HCT116 (cell line): ENCODE measurements around the gene STAT6. TPM values are rescaled to one million over a fixed set of nuclear protein-coding genes. Genes with fewer than 3 reads are reported as not detected.

Experiments
- ATAC-seq: fragments of 200-7000 bp; cut with Tn5 transposase; 2 replicates; pipeline ENCODE4 v1.9.1; 2020; ENCODE audit warnings: mild to moderate bottlenecking, moderate library complexity
- BruUV-seq: library from RNA; stranded (reverse); fragments of 400-500 nt; replicated peaks from 2 replicates; lab custom pipeline; 2021; lab: Mats Ljungman, UMichigan
- CTCF ChIA-PET: fragments of 300-600 bp; sonication (Branson Sonifier 250); formaldehyde crosslinking; loops from one replicate; lab custom pipeline; 2021; ENCODE audit warnings: antibody characterized with exemption; lab: Charles Lee
- POLR2A ChIA-PET: fragments of 300-600, 350-600 bp; sonication (Branson Sonifier 250); formaldehyde crosslinking; loops from one replicate; lab custom pipeline; 2021; ENCODE audit warnings: antibody characterized with exemption; lab: Charles Lee
- RAD21 ChIA-PET, 2 experiments: fragments of 300-600 bp; sonication (Branson Sonifier 250); formaldehyde crosslinking; loops; one replicate each; lab custom pipeline; 2023; ENCODE audit warnings: low total read pairs in 2 of 2; ENCODE audit not compliant: uncharacterized antibody in 2 of 2, unreplicated experiment in 2 of 2, low non-redundant PET in 1 of 2; lab: Charles Lee
- DNase-seq: peaks from one replicate; pipeline ENCODE4 v3.0.0-alpha.2; 2010; ENCODE audit warnings: low read depth, low spot score
- H2AFZ ChIP-seq: fragments of 200-600 bp; shearing (Covaris generic), sonication (generic); 2 replicates; pipeline ENCODE4 v1.6.1; 2017; ENCODE audit warnings: low read depth, mixed run types, mixed read lengths, antibody characterized with exemption, low read length; ENCODE audit not compliant: poor library complexity, severe bottlenecking
- H3K27ac ChIP-seq: 2 replicates; pipeline ENCODE4 v1.5.1; 2012; ENCODE audit warnings: low read depth, low read length
- H3K27me3 ChIP-seq: fragments of 200-600 bp; sonication (generic); 2 replicates; pipeline ENCODE4 v1.6.1; 2016; ENCODE audit warnings: mixed run types, low read length, mixed read lengths; ENCODE audit not compliant: insufficient read depth
- H3K36me3 ChIP-seq, 2 experiments: fragments of 200-500 bp in 1 of 2; fragments of 200-600 bp in 1 of 2; sonication (Bioruptor generic) in 1 of 2; sonication (generic) in 1 of 2; 2 replicates each; pipeline versions ENCODE4 v1.5.1 to v1.6.1; 2014 to 2016; ENCODE audit warnings: low read length in 2 of 2, inconsistent platforms in 1 of 2, mixed read lengths in 1 of 2, mixed run types in 1 of 2; ENCODE audit not compliant: insufficient read depth in 2 of 2, control insufficient read depth in 1 of 2
- H3K4me1 ChIP-seq, 2 experiments: fragments of 200-600 bp in 1 of 2; sonication (generic) in 1 of 2; 2 replicates each; pipeline versions ENCODE4 v1.5.1 to v1.6.1; 2012 to 2017; ENCODE audit warnings: low read length in 2 of 2, inconsistent platforms in 1 of 2, mild to moderate bottlenecking in 1 of 2, mixed read lengths in 1 of 2, mixed run types in 1 of 2, moderate library complexity in 1 of 2; ENCODE audit not compliant: insufficient read depth in 2 of 2, control insufficient read depth in 1 of 2
- H3K4me2 ChIP-seq: fragments of 200-600 bp; sonication (generic); 2 replicates; pipeline ENCODE4 v1.6.1; 2017; ENCODE audit warnings: mixed run types, low read length, mixed read lengths
- H3K4me3 ChIP-seq, 2 experiments: fragments of 200-600 bp in 1 of 2; sonication (generic) in 1 of 2; replicated peaks in 1 of 2; 2 replicates each; pipeline ENCODE4 v1.5.1; 2011 to 2016; ENCODE audit warnings: low read length in 2 of 2, control low read depth in 1 of 2, low read depth in 1 of 2, mild to moderate bottlenecking in 1 of 2, mixed read lengths in 1 of 2, mixed run types in 1 of 2
- H3K79me2 ChIP-seq: fragments of 200-600 bp; sonication (generic); 2 replicates; pipeline ENCODE4 v1.6.1; 2017; ENCODE audit warnings: mild to moderate bottlenecking, mixed run types, low read length, moderate library complexity, mixed read lengths; ENCODE audit not compliant: insufficient read depth
- H3K9ac ChIP-seq: fragments of 200-600 bp; sonication (generic); 2 replicates; pipeline ENCODE4 v1.6.1; 2016; ENCODE audit warnings: low read length, mixed read lengths
- H3K9me2 ChIP-seq: fragments of 200-600 bp; sonication (generic), shearing (Covaris generic); 2 replicates; pipeline ENCODE4 v1.6.1; 2017; ENCODE audit warnings: mixed run types, mild to moderate bottlenecking, moderate library complexity; ENCODE audit not compliant: insufficient read depth
- H3K9me3 ChIP-seq, 2 experiments: fragments of 200-500 bp in 1 of 2; fragments of 200-600 bp in 1 of 2; sonication (Bioruptor generic) in 1 of 2; sonication (generic) in 1 of 2; 2 replicates each; pipeline ENCODE4 v1.6.1; 2014 to 2017; ENCODE audit warnings: low read length in 2 of 2, mixed read lengths in 2 of 2, inconsistent platforms in 1 of 2, low read depth in 1 of 2, mild to moderate bottlenecking in 1 of 2, mixed run types in 1 of 2, moderate library complexity in 1 of 2; ENCODE audit not compliant: control insufficient read depth in 1 of 2, insufficient read depth in 1 of 2
- H4K20me1 ChIP-seq: fragments of 200-600 bp; sonication (generic), shearing (Covaris generic); 2 replicates; pipeline ENCODE4 v1.6.1; 2017; ENCODE audit warnings: mixed run types, mild to moderate bottlenecking, moderate library complexity; ENCODE audit not compliant: insufficient read depth
- CBX3 ChIP-seq: IDR thresholded peaks from 2 replicates; pipeline ENCODE4 v1.6.1; 2012; ENCODE audit warnings: low read depth
- CEBPB ChIP-seq: IDR thresholded peaks from 2 replicates; pipeline ENCODE4 v1.6.1; 2012; ENCODE audit warnings: low read depth
- EGR1 ChIP-seq: IDR thresholded peaks from 2 replicates; pipeline ENCODE4 v1.6.1; 2012; ENCODE audit warnings: low read depth
- ELF1 ChIP-seq: IDR thresholded peaks from 2 replicates; pipeline ENCODE4 v1.6.1; 2012; ENCODE audit warnings: low read depth, borderline replicate concordance
- POLR2A ChIP-seq: IDR thresholded peaks from 2 replicates; pipeline ENCODE4 v1.7.0; 2011; ENCODE audit warnings: borderline replicate concordance; ENCODE audit not compliant: insufficient read depth, insufficient read length; ENCODE audit errors: extremely low read depth
- POLR2AphosphoS5 ChIP-seq: IDR thresholded peaks from 2 replicates; pipeline ENCODE4 v1.6.1; 2011; ENCODE audit warnings: mild to moderate bottlenecking, low read depth, low read length, moderate library complexity
- RAD21 ChIP-seq: IDR thresholded peaks from 2 replicates; pipeline ENCODE4 v1.6.1; 2012; ENCODE audit warnings: low read depth, mild to moderate bottlenecking
- REST ChIP-seq: IDR thresholded peaks from 2 replicates; pipeline ENCODE4 v1.6.1; 2012; ENCODE audit warnings: low read depth
- SIN3A ChIP-seq: IDR thresholded peaks from 2 replicates; pipeline ENCODE4 v1.6.1; 2012; ENCODE audit warnings: low read depth
- SP1 ChIP-seq: IDR thresholded peaks from 2 replicates; pipeline ENCODE4 v1.6.1; 2012; ENCODE audit warnings: low read depth
- YY1 ChIP-seq: IDR thresholded peaks from 2 replicates; pipeline ENCODE4 v1.6.1; 2011; ENCODE audit warnings: low read length, low read depth, moderate library complexity, mild to moderate bottlenecking; ENCODE audit not compliant: insufficient replicate concordance; ENCODE audit errors: extremely low read depth
- ZBTB33 ChIP-seq: IDR thresholded peaks from 2 replicates; pipeline ENCODE4 v1.6.1; 2011; ENCODE audit warnings: mild to moderate bottlenecking, low read length, moderate library complexity; ENCODE audit not compliant: insufficient replicate concordance; ENCODE audit errors: extremely low read depth
- ZNF274 ChIP-seq: fragments of 200-500 bp; sonication (Bioruptor generic); IDR thresholded peaks from 2 replicates; pipeline ENCODE4 v1.6.1; 2014; ENCODE audit warnings: mild to moderate bottlenecking, low read depth, low read length, inconsistent platforms
- intact Hi-C: fragments of 100-400 bp; cut with micrococcal nuclease; formaldehyde crosslinking; loops from 2 replicates; pipeline ENCODE4 v1.10.0; 2022
- total RNA-seq: library from RNA; stranded (reverse); gene quantifications from one replicate; pipeline ENCODE4 v1.2.1, GENCODE V29; 2021; ENCODE audit not compliant: unreplicated experiment

STAT6 gene
- total RNA-seq, 1 experiment from 2014 or later: 78.5 TPM

GRCh38 chr12:57154804-57155434, 43.8 kb upstream of the STAT6 start:
- no peak for DNase-seq
- no peaks in the 10 kb centered on the region for H4K20me1 ChIP-seq
- H2AFZ ChIP-seq: no peak overlapping the region
- POLR2A ChIA-PET: no interaction called here
- no peak overlapping the region for H3K4me3 ChIP-seq
- no peak for ATAC-seq
- TF ChIP-seq POLR2AphosphoS5: no peak
- TF ChIP-seq POLR2A: no peak
- no peak for TF ChIP-seq SIN3A
- no peak for TF ChIP-seq ZNF274
- no peak for TF ChIP-seq EGR1
- TF ChIP-seq ZBTB33: no peak
- no peak for TF ChIP-seq REST
- no peak for TF ChIP-seq SP1
- TF ChIP-seq RAD21: no peak
- no peak for TF ChIP-seq ELF1
- no peak for TF ChIP-seq YY1
- no peak for TF ChIP-seq CBX3
- no peak for TF ChIP-seq CEBPB
- no peak overlapping the region for H3K27ac ChIP-seq
- intact Hi-C loops: no loop called here
- RAD21 ChIA-PET: no interaction called here
- peaks cover 0 to 2% of the 10 kb centered on the region in 2 experiments; a peak in 1 of 4 replicates for H3K36me3 ChIP-seq
- no peaks in the 10 kb centered on the region for H3K27me3 ChIP-seq
- H3K4me2 ChIP-seq: no peak overlapping the region
- no TSS peak for BruUV-seq
- no peaks in the 10 kb centered on the region for H3K9me3 ChIP-seq
- no peaks in the 10 kb centered on the region for H3K79me2 ChIP-seq
- CTCF ChIA-PET: no interaction called here
- no peaks in the 10 kb centered on the region for H3K9me2 ChIP-seq
- H3K4me1 ChIP-seq: no peaks in the 10 kb centered on the region
- H3K9ac ChIP-seq: no peak overlapping the region
